NOMO-1 (cell line): Measurements from ENCODE around the gene GAPVD1.
"Not testable (repeated sequence)": the region's sequence is repeated elsewhere in the genome, so short reads cannot be mapped to it uniquely, and the experiment has no call there.

Experiments
- DNase-seq, 2 experiments: peaks; one replicate each; lab custom pipeline; 2025; ENCODE audit not compliant: unreplicated experiment in 2 of 2; lab: John Stamatoyannopoulos, UW

Gene GAPVD1

GRCh38 chr9:125372441-125373226, 111.0 kb downstream of the GAPVD1 start:
- no peak for DNase-seq

DNA sequence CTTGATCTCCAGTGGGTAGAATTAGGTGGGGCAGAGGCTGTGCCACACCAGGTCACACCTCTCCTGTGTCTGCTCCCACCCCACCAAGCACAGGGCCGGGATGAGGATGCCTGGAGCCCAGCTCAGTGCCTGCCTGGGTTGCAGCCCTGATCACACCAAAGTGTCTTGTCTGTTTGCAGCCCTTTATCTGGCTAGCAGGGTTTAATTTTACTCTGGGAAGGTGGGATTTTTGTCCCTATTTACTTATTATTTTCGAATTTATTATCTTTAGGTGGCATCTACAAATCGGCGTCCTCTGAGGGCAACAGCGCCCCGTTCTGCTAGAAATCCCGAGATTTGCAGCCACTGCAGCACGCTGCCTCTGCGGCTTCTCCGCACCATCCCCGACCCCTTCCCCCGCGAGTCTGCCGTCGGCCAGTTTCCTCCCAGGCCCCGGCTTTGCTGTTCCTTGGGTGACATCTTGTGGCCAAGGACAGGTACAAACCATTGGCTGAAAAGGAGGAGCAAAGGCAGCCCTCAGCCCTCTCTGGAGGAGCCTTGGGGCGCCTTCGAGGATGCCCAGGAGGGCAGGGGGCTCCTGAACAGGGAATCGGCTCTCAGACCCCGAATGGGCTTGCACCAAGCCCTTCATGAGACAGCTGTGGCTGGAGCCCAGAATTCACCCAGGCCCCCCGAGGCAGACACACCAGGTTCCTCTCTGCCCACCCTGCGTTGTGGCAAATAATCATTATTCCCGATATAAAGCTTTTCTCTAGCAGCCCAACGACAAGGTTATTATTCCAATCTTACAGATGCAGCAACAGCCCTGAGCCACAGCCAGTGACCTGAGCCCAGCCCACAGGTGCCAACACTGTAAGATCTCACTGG, 113.0 kb downstream of the GAPVD1 start:
- DNase-seq, result peak; percentile 73 to 80

- no peak for DNase-seq
These were observed 114.2 kb downstream of the GAPVD1 start for GRCh38 chr9:125375820-125376219.

- no peak for DNase-seq
These were observed 114.9 kb downstream of the GAPVD1 start for GRCh38 chr9:125376261-125377226.

GRCh38 chr9:125377584-125378250, 116.1 kb downstream of the GAPVD1 start:
- no peak for DNase-seq

GRCh38 chr9:125378778-125379177, 117.2 kb downstream of the GAPVD1 start:
- no peak for DNase-seq

DNA sequence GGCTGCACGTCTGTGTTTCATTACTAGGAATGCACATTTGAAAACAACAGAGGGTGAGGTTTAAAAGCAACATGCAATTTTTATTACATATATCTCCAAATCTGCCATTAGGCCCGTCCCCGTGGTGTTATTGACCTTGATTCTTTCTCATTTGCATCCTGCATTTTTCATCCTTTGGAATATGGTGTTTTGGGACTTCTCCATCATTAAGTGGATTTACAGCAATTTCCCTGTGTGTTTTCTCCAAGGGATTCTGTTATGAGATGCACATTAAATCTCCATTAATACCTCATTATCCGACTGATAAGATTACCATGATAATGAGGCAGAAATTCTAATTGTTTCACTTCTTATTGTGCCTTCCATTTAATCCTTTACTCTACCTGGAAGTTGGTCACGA, 117.6 kb downstream of the GAPVD1 start:
- no peak for DNase-seq

DNA sequence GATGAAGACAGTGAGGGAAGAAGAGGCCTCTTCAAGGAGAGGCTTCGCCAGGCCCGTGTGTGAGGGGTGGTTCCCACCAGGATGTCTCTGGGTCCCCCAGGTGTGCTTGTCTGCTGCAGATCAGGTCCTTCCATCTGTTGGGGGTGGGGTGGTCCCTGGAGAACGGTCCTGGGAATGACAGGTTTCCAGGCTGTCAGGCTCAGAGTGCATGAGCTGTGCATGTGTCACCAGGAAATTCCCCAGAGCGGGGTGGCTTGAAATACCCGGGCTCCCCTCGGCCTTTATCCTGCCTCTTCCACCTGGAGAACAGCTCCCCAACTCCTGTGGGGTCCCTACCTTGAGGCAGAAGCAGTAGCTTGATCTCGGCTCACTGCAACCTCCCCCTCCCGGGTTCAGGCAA, 118.8 kb downstream of the GAPVD1 start:
- DNase-seq, result no peak

DNA sequence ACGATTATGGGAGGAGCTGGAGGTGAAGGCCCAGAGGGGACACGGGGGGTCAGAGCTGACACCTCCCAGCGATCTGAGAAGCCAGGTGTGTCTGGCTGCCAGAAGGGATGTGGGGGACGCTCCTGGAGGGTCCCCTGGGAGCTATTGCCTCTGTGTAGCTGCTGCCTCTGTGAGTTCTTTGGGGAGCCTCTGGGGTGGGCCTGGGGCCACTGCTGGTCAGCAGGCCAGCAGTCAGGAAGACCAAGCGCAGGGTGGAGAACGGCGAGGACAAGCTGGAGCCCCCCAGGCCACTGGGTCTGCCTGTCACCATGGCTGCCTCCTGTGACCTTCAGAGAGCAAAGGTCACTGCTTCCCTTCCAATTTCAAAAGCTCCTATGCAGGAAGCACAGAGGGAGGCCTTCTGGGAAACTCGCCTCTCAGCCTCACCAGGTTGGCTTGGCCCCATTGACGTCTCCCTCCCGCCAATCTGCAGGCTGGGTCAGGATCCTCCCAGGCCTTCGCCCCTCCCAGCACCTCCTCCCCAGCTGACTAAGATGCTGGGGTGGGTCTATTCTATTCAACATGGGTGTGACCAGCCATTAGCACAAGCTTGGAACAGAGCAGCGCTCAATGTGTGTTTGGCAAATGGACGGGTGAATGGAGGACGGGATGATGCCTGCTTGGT, 126.4 kb downstream of the GAPVD1 start:
- no peak for DNase-seq

DNA sequence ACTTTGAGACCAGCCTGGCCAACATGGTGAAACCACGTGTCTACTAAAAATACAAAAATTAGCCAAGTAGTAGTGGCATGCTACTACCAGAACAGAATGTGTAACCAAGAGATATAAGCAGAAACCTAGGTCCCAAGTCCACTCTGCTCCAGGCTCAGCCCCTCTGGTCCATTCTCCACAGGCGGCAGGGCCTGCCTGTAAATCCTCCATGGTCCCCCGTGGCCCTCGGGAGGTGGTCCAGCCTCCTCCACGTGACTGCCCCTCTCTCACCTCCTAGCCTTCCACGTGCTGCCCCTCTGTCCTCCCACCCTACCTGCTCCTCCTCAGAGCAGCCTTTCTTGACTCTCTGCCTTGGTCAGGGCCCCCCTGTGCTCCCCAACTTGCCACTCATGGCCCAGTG, 127.4 kb downstream of the GAPVD1 start:
- DNase-seq, result no peak

DNA sequence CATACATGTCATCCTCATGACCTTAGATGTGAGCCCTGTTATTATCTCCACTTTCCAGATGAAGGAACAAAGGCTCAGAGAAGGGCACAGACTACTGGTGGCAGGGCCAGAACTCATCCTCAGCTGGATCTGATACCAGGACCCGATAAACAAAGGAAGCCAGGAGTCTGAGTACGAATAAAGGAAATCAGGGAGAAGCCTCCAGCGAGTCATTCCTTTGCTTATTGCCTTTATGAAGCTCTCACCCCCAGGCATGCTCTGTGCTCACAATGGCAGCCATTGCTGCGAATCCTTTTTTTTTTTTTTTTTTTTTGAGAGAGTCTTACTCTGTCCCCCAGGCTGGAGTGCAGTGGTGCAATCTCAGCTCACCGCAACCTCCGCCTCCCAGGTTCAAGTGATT, 130.1 kb downstream of the GAPVD1 start:
- DNase-seq, result no peak

GRCh38 chr9:125393426-125393825, 131.8 kb downstream of the GAPVD1 start:
- no peak for DNase-seq

GRCh38 chr9:125396799-125397198, 135.2 kb downstream of the GAPVD1 start:
- no peak for DNase-seq

DNA sequence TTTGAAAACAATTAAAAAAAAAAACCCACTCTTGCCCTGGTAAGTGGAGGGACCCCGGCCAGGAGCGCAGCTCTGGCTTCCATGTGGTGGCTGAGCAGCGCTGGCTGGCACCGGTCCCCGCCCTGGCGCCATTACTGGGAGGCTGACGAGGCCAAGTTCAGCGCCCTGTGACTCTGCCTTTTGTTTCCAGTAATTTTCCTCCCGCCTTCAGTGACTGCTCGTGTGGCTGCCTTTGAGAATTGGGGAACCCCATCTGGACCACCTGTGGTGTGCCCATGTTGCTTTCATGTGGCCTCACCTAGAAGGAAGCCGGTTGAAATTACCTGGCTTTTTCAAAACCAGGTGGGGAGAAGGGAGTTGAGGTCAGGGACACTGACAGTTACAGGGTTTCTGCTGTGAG, 136.1 kb downstream of the GAPVD1 start:
- no peak for DNase-seq

- no peak for DNase-seq
These were observed 136.6 kb downstream of the GAPVD1 start for GRCh38 chr9:125398243-125398642.

DNA sequence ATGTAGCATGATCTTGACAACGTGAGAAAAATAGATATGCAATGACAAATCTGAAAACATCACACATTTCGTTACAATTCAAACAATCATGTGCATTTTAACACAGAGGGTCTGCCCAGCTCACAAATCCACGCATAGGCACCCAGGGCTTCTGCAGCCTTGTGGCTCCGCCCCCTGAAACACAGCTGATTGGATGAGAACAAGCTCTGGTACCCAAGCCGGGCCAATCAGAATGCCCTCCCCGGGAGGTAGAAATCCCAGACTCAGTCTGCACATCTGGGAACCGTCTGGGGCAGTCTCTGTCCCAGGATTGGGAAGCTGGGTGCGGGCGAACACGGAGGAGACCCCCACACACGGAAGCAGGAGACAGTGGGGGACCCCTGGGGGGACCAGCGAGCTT, 137.5 kb downstream of the GAPVD1 start:
- no peak for DNase-seq

- no peak for DNase-seq
These were observed 138.0 kb downstream of the GAPVD1 start for GRCh38 chr9:125399666-125400065.

- not testable (repeated sequence) for DNase-seq
These were observed 138.6 kb downstream of the GAPVD1 start for GRCh38 chr9:125400232-125400631.
